Upper lobe of right lung (tissue), 1 donor: ENCODE measurements around the gene MDH2. TPM values are rescaled to one million over a fixed set of nuclear protein-coding genes. Genes with fewer than 3 reads are reported as not detected.

Source experiments
- ATAC-seq: fragments of 200-7000 bp; cut with Tn5 transposase; one replicate; pipeline ENCODE4 v1.9.1; 2020; ENCODE audit warnings: mild to moderate bottlenecking, moderate library complexity
- DNase-seq: peaks from one replicate; pipeline ENCODE4 v3.0.0-alpha.2; 2020
- H3K27ac ChIP-seq: fragments of 200-600 bp; one replicate; pipeline ENCODE4 v1.8.0; 2022
- H3K27me3 ChIP-seq: fragments of 200-600 bp; one replicate; pipeline ENCODE4 v1.8.0; 2022; ENCODE audit warnings: mild to moderate bottlenecking
- H3K36me3 ChIP-seq: fragments of 200-600 bp; one replicate; pipeline ENCODE4 v1.8.0; 2022
- H3K4me1 ChIP-seq: fragments of 200-600 bp; one replicate; pipeline ENCODE4 v1.8.0; 2022
- H3K4me3 ChIP-seq: fragments of 200-600 bp; one replicate; pipeline ENCODE4 v1.8.0; 2022; ENCODE audit warnings: mild to moderate bottlenecking
- H3K9me3 ChIP-seq: fragments of 200-600 bp; one replicate; pipeline ENCODE4 v1.8.0; 2022
- intact Hi-C: fragments of 100-400 bp; cut with DNase I; formaldehyde crosslinking; loops from one replicate; pipeline ENCODE4 v1.11.0; 2022
- total RNA-seq: library from RNA; stranded (reverse); fragmentation: NEBNext Ultra II Directional; extraction: Animal tissue kit (Norgen Biotek cat#: 25700); gene quantifications from one replicate; pipeline ENCODE4 v1.2.1, GENCODE V29; 2021
- TF ChIP-seq, protein P1 (sequence below): fragments of 200-600 bp; IDR thresholded peaks from one replicate; pipeline ENCODE4 v1.8.0; 2022; ENCODE audit warnings: antibody characterized with exemption
- donor health status: DM: no; HTN: yes; CAD: no; lungs with severe emphysema.

The MDH2 gene
- total RNA-seq, 1 donor from 2014 or later: 106 TPM

DNA sequence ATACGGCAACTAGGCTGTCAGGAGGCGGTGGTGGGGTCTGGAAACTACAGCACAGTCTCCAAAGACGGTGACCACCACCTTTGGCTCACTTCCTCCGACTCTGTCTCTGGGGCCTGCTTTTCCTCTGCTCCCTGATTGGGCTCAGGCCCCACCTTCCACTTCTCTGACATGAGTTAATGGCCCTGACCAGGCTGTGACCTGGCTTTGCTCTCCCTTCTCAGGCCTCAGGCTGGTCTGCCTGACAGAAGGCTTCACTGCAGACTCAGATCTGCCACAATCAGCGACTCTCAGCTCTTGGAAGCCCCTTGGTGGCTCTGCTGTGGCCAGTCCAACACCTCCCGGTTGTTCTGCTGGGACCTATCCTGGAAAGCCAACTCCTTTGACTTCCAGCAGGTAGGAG, 7.8 kb upstream of the MDH2 start:
- ATAC-seq (no peak), DNase-seq (no peak)
- no peak overlapping the region for H3K27ac ChIP-seq
- TF ChIP-seq, protein P1, sequence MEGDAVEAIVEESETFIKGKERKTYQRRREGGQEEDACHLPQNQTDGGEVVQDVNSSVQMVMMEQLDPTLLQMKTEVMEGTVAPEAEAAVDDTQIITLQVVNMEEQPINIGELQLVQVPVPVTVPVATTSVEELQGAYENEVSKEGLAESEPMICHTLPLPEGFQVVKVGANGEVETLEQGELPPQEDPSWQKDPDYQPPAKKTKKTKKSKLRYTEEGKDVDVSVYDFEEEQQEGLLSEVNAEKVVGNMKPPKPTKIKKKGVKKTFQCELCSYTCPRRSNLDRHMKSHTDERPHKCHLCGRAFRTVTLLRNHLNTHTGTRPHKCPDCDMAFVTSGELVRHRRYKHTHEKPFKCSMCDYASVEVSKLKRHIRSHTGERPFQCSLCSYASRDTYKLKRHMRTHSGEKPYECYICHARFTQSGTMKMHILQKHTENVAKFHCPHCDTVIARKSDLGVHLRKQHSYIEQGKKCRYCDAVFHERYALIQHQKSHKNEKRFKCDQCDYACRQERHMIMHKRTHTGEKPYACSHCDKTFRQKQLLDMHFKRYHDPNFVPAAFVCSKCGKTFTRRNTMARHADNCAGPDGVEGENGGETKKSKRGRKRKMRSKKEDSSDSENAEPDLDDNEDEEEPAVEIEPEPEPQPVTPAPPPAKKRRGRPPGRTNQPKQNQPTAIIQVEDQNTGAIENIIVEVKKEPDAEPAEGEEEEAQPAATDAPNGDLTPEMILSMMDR: no peak
- H3K27me3 ChIP-seq: no peaks in the 10 kb centered on the region
- H3K4me1 ChIP-seq: no peaks in the 10 kb centered on the region
- no peaks in the 10 kb centered on the region for H3K36me3 ChIP-seq
- no peak overlapping the region for H3K4me3 ChIP-seq
- intact Hi-C loops: no loop called here
- no peaks in the 10 kb centered on the region for H3K9me3 ChIP-seq

DNA sequence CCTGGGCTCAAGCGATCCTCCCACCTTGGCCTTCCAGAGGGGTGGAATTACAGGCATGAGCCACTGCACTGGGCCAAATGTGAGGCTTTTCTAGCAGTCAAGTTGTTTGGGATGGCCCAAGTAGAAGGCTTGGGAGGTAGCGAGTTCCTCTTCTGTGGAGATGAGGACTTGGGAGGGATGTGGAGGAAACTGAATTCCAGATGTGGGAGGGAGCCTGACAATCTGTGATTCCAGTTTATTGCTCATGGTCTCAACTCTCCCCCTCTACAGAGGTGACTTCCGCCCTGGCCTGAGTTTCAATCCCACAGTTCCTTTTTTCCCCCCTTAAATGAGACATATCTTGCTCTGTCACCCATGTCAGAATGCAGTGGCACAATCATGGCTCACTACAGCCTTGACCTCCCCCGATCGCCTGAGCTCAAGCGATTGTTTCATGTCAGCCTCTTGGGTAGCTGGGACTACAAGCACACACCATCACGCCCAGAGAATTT, 3.5 kb upstream of the MDH2 start:
- intact Hi-C loops: no loop called here
- H3K4me3 ChIP-seq: no peak overlapping the region
- DNase-seq (no peak), ATAC-seq (no peak)
- H3K4me1 ChIP-seq: peaks cover 18% of the 10 kb centered on the region
- TF ChIP-seq, protein P1: no peak
- H3K27me3 ChIP-seq: no peaks in the 10 kb centered on the region
- no peaks in the 10 kb centered on the region for H3K36me3 ChIP-seq
- no peaks in the 10 kb centered on the region for H3K9me3 ChIP-seq
- H3K27ac ChIP-seq: no peak overlapping the region

GRCh38 chr7:76047305-76047810, 548 bp upstream of the MDH2 start:
- Histone ChIP-seq H3K4me1 (peaks cover 27% of the 10 kb centered on the region), H3K27ac (peak overlapping the region; percentile 97), H3K4me3 (peak overlapping the region; percentile 94), H3K9me3 (no peaks in the 10 kb centered on the region), H3K27me3 (no peaks in the 10 kb centered on the region), H3K36me3 (peaks cover 8% of the 10 kb centered on the region)
- DNase-seq (no peak), ATAC-seq (peak; percentile 1)
- intact Hi-C loops: no loop called here
- TF ChIP-seq, protein P1: no peak

DNA sequence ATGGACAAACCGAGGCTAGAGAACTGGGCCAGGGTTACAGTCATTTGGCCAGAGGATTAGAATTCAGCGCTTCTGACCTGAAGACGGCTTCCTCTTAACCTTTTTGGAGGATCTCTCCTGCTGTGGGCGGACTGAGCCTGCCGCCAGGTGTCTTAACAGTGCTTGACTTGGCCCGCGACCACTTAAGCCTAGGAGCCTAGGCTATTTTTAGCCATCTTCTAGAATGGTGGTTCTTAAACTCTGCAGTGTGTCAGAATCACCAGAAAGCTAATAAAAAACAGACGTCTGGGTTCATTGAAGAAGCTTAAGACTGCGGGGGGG, 722 bp downstream of the MDH2 start:
- no peaks in the 10 kb centered on the region for H3K27me3 ChIP-seq
- H3K9me3 ChIP-seq: no peaks in the 10 kb centered on the region
- H3K27ac ChIP-seq: peak overlapping the region; percentile 97
- ATAC-seq (peak; percentile 30), DNase-seq (peak; percentile 76)
- intact Hi-C loops: no loop called here
- TF ChIP-seq, protein P1: no peak
- peak overlapping the region; percentile 94 for H3K4me3 ChIP-seq
- H3K36me3 ChIP-seq: peaks cover 13% of the 10 kb centered on the region
- peaks cover 27% of the 10 kb centered on the region for H3K4me1 ChIP-seq

GRCh38 chr7:76049295-76049694, 1.4 kb downstream of the MDH2 start:
- peaks cover 16% of the 10 kb centered on the region for H3K36me3 ChIP-seq
- H3K27me3 ChIP-seq: no peaks in the 10 kb centered on the region
- no peak for DNase-seq
- TF ChIP-seq, protein P1: no peak
- ATAC-seq: no peak
- H3K4me1 ChIP-seq: peaks cover 27% of the 10 kb centered on the region
- H3K27ac ChIP-seq: no peak overlapping the region
- H3K4me3 ChIP-seq: peak overlapping the region; percentile 94
- intact Hi-C loops: no loop called here
- H3K9me3 ChIP-seq: no peaks in the 10 kb centered on the region

DNA sequence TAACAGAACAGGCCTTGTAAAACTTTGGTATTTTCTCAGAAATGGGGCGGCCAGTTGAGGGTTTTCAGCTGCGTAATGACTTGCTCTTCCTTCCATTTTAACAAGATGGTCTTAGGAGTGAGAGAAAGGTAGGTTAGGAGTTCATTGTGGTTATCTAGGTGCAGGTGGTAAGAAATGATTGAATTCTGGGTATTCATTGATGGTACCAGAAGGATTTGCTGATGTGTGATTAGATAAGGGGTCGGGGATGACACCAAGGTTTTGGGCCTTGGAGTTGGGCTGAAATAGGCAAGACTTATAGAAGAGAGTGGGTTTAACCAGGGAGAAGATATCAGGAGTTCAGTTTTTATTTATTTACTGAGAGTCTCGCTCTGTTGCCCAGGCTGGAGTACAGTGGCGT, 2.6 kb downstream of the MDH2 start:
- H3K9me3 ChIP-seq: no peaks in the 10 kb centered on the region
- H3K36me3 ChIP-seq: peaks cover 28% of the 10 kb centered on the region
- no peak overlapping the region for H3K4me3 ChIP-seq
- intact Hi-C loops: no loop called here
- TF ChIP-seq, protein P1: no peak
- H3K27ac ChIP-seq: no peak overlapping the region
- H3K27me3 ChIP-seq: no peaks in the 10 kb centered on the region
- peaks cover 24% of the 10 kb centered on the region for H3K4me1 ChIP-seq
- DNase-seq (no peak), ATAC-seq (no peak)
